ENCODE data around the gene CRHR2.

CRHR2 gene

GRCh38 chr7:30706316-30706715 is 24.1 kb upstream of the CRHR2 start:
- no peak for DNase-seq

- no peak for DNase-seq
Observed at GRCh38 chr7:30705596-30705995, 23.3 kb upstream of the CRHR2 start.

GRCh38 chr7:30705008-30705407 is 22.8 kb upstream of the CRHR2 start:
- DNase-seq = no peak

- no peak for DNase-seq
Observed at GRCh38 chr7:30703756-30704155, 21.5 kb upstream of the CRHR2 start.

- DNase-seq = peak; percentile 20
Observed at GRCh38 chr7:30702200-30702599, 19.9 kb upstream of the CRHR2 start.

- no peak for DNase-seq
Observed at GRCh38 chr7:30700941-30701340, 18.7 kb upstream of the CRHR2 start.

GRCh38 chr7:30699706-30700495 is 17.6 kb upstream of the CRHR2 start:
- no peak for DNase-seq

- no peak for DNase-seq
Observed at GRCh38 chr7:30698481-30698880, 16.2 kb upstream of the CRHR2 start.

GRCh38 chr7:30697719-30698460 is 15.6 kb upstream of the CRHR2 start:
- DNase-seq = no peak

- no peak for DNase-seq
Observed at GRCh38 chr7:30694774-30695721, 12.8 kb upstream of the CRHR2 start.

GRCh38 chr7:30694218-30694745 is 12.0 kb upstream of the CRHR2 start:
- no peak for DNase-seq

- DNase-seq = no peak
Observed at GRCh38 chr7:30692882-30693281, 10.6 kb upstream of the CRHR2 start.

GRCh38 chr7:30692438-30692837 is 10.2 kb upstream of the CRHR2 start:
- DNase-seq = no peak

GRCh38 chr7:30690011-30690410 is 7.8 kb upstream of the CRHR2 start:
- no peak for DNase-seq

GRCh38 chr7:30688718-30689221 is 6.5 kb upstream of the CRHR2 start:
- no peak for DNase-seq

GRCh38 chr7:30687604-30688003 is 5.3 kb upstream of the CRHR2 start:
- DNase-seq = no peak

GRCh38 chr7:30684351-30684750 is 2.1 kb upstream of the CRHR2 start:
- no peak for DNase-seq

GRCh38 chr7:30683816-30684215 is 1.6 kb upstream of the CRHR2 start:
- DNase-seq = no peak

GRCh38 chr7:30683306-30683705 is 1.1 kb upstream of the CRHR2 start:
- no peak for DNase-seq

- DNase-seq = no peak
Observed at GRCh38 chr7:30681815-30682211, 443 bp downstream of the CRHR2 start.

GRCh38 chr7:30681331-30681797 is 892 bp downstream of the CRHR2 start:
- DNase-seq = no peak

- no peak for DNase-seq
Observed at GRCh38 chr7:30679664-30680063, 2.6 kb downstream of the CRHR2 start.

GRCh38 chr7:30678805-30679204 is 3.5 kb downstream of the CRHR2 start:
- no peak for DNase-seq
